GM12878 (cell line): Measurements from ENCODE around the gene KIF17. TPM values are rescaled to one million over a fixed set of nuclear protein-coding genes. Genes with fewer than 3 reads are reported as not detected.

Experiments used
- ATAC-seq: fragments of 200-7000 bp; cut with Tn5 transposase; 3 replicates; pipeline ENCODE4 v1.9.1; 2020; ENCODE audit warnings: mild to moderate bottlenecking, moderate library complexity
- BruUV-seq: library from RNA; stranded (reverse); fragments of 400-500 nt; replicated peaks from 2 replicates; lab custom pipeline; 2021; lab: Mats Ljungman, UMichigan
- CTCF ChIA-PET: fragments of 300-600 bp; sonication (Branson Sonifier 250); formaldehyde crosslinking; extraction: SDS; loops from one replicate; lab custom pipeline; 2021; ENCODE audit warnings: inconsistent platforms; lab: Yijun Ruan, JAX
- POLR2A ChIA-PET: fragments of 350-600 bp; formaldehyde crosslinking; extraction: SDS; loops from one replicate; lab custom pipeline; 2021; ENCODE audit warnings: inconsistent platforms; lab: Charles Lee
- RAD21 ChIA-PET: fragments of 300-600 bp; sonication (Branson Sonifier 250); formaldehyde crosslinking; loops from one replicate; lab custom pipeline; 2023; ENCODE audit warnings: antibody characterized with exemption; ENCODE audit not compliant: unreplicated experiment; lab: Charles Lee
- SMC1A ChIA-PET: fragments of 300-600 bp; sonication (Branson Sonifier 250); formaldehyde crosslinking; loops from one replicate; lab custom pipeline; 2023; ENCODE audit not compliant: unreplicated experiment, uncharacterized antibody; lab: Charles Lee
- DNase-seq: peaks from one replicate; pipeline ENCODE4 v3.0.0-alpha.2; 2011; ENCODE audit warnings: low read depth, low spot score
- FAIRE-seq: peaks from 3 replicates; lab custom pipeline; 2011; peaks lifted over from hg19 to GRCh38; lab: Jason Lieb, UNC
- H2AFZ ChIP-seq: 2 replicates; pipeline ENCODE4 v1.6.0; 2011; ENCODE audit warnings: low read depth, low read length, control low read depth; ENCODE audit not compliant: control insufficient read depth
- H3K27ac ChIP-seq: 2 replicates; pipeline ENCODE4 v1.5.1; 2011; ENCODE audit warnings: control low read depth; ENCODE audit not compliant: control insufficient read depth, insufficient read depth
- H3K27me3 ChIP-seq, 2 experiments: replicated peaks in 1 of 2; 2 replicates each; pipeline versions ENCODE4 v1.6.0 to v1.6.1; 2011; ENCODE audit warnings: low read length in 1 of 2; ENCODE audit not compliant: control insufficient read depth in 2 of 2, insufficient read depth in 2 of 2
- H3K36me3 ChIP-seq, 2 experiments: 2 replicates each; pipeline ENCODE4 v1.5.1; 2011; ENCODE audit warnings: low read length in 1 of 2; ENCODE audit not compliant: control insufficient read depth in 2 of 2, insufficient read depth in 2 of 2
- H3K4me1 ChIP-seq: 2 replicates; pipeline ENCODE4 v1.6.1; 2011; ENCODE audit warnings: mild to moderate bottlenecking, low read length, moderate library complexity, mixed read lengths; ENCODE audit not compliant: control insufficient read depth, insufficient read depth
- H3K4me2 ChIP-seq: 2 replicates; pipeline ENCODE4 v1.6.0; 2011; ENCODE audit warnings: control low read depth; ENCODE audit not compliant: control insufficient read depth, insufficient read depth
- H3K4me3 ChIP-seq: fragments of 200-600 bp; sonication (generic); 2 replicates; pipeline ENCODE4 v1.5.1; 2016
- H3K79me2 ChIP-seq: 2 replicates; pipeline ENCODE4 v1.6.0; 2011; ENCODE audit warnings: low read length; ENCODE audit not compliant: control insufficient read depth, insufficient read depth
- H3K9ac ChIP-seq: 2 replicates; pipeline ENCODE4 v1.8.0; 2011; ENCODE audit warnings: low read length, control low read depth, mixed read lengths; ENCODE audit not compliant: control insufficient read depth, insufficient read depth
- H3K9me3 ChIP-seq: replicated peaks from 3 replicates; pipeline ENCODE4 v1.5.1; 2011; ENCODE audit warnings: mild to moderate bottlenecking, low read length; ENCODE audit not compliant: control insufficient read depth, insufficient read depth
- H4K20me1 ChIP-seq: 2 replicates; pipeline ENCODE4 v1.6.0; 2011; ENCODE audit not compliant: control insufficient read depth, insufficient read depth
- BACH1 ChIP-seq: fragments of 450-650 bp; IDR thresholded peaks from 2 replicates; pipeline ENCODE4 v1.6.1; 2017; ENCODE audit warnings: mild to moderate bottlenecking, borderline replicate concordance
- BMI1 ChIP-seq: fragments of 450-650 bp; IDR thresholded peaks from 2 replicates; pipeline ENCODE4 v1.6.1; 2016; ENCODE audit warnings: mild to moderate bottlenecking, moderate library complexity, borderline replicate concordance
- CBX5 ChIP-seq: sonication (generic); IDR thresholded peaks from 2 replicates; pipeline ENCODE4 v1.6.1; 2016; ENCODE audit warnings: low read depth, moderate library complexity, mild to moderate bottlenecking, inconsistent platforms
- CEBPZ ChIP-seq: fragments of 150-350 bp; IDR thresholded peaks from 2 replicates; pipeline ENCODE4 v1.6.1; 2016; ENCODE audit warnings: low read depth, low read length
- E2F4 ChIP-seq: IDR thresholded peaks from 2 replicates; pipeline ENCODE4 v1.6.1; 2012; ENCODE audit warnings: low read depth, low read length, improper control_type of control experiment
- ESRRA ChIP-seq: IDR thresholded peaks from 2 replicates; pipeline ENCODE4 v1.6.1; 2012; ENCODE audit warnings: mild to moderate bottlenecking, low read length, improper control_type of control experiment
- LARP7 ChIP-seq: fragments of 450-650 bp; IDR thresholded peaks from 2 replicates; pipeline ENCODE4 v1.6.1; 2017; ENCODE audit warnings: mild to moderate bottlenecking
- RAD21 ChIP-seq: IDR thresholded peaks from 2 replicates; pipeline ENCODE4 v1.6.1; 2011; ENCODE audit warnings: mild to moderate bottlenecking, low read depth, low read length, moderate library complexity; ENCODE audit not compliant: insufficient read depth
- WGBS: methylation state at CpG from one replicate; pipeline ENCODE4 v1.1.6; 2016; ENCODE audit warnings: low lambda C conversion rate; ENCODE audit not compliant: insufficient replicate concordance, insufficient coverage; ENCODE audit errors: missing lambda C conversion rate; 5-methylcytosine and 5-hydroxymethylcytosine counted together
- in situ Hi-C: fragments of 300-500 bp; cut with MboI; formaldehyde crosslinking; loops from 9 replicates; pipeline ENCODE4 v1.14.3; 2018; ENCODE audit warnings: mixed read lengths
- intact Hi-C: fragments of 100-400 bp; cut with micrococcal nuclease; formaldehyde crosslinking; loops from one replicate; pipeline ENCODE4 v1.14.2; 2022; ENCODE audit not compliant: unreplicated experiment
- polyA plus RNA-seq, 11 experiments: library from polyadenylated mRNA; depleted of rRNA in 4 of 11; unstranded in 6 of 11; stranded (reverse) in 5 of 11; fragments of >200 nt; fragmentation: Nextera tagmentation in 4 of 11; fragmentation: Illumina TruSeq in 1 of 11; extraction: Ambion mirVana in 4 of 11; extraction: Trizol in 1 of 11; gene quantifications; 1 replicate in 1 of 11; 2 replicates in 10 of 11; pipeline versions ENCODE4 v1.2.1 to v1.2.3, GENCODE V29; 2011 to 2016; ENCODE audit warnings: inconsistent platforms in 2 of 11, missing spikeins in 2 of 11, low read depth in 1 of 11
- total RNA-seq, 4 experiments: library from RNA; depleted of rRNA in 3 of 4; stranded (reverse); fragments of >200 nt in 3 of 4; fragmentation: Illumina TruSeq in 1 of 4; extraction: Trizol in 1 of 4; gene quantifications; 2 replicates each; pipeline versions ENCODE4 v1.2.1 to v1.2.3, GENCODE V29; 2013 to 2021

KIF17 gene
- total and polyA plus RNA-seq, 10 of the 15 experiments (the other 5 are each of a cell fraction or from before 2014, with no cell fraction given): 0.01 to 0.10 (median 0.03) TPM; not detected in 7

GRCh38 chr1:20742671-20743070 lies 24.9 kb upstream of the KIF17 start (continued):
- TF ChIP-seq CEBPZ (no peak), BMI1 (no peak)

- BruUV-seq: no TSS peak
- 100% methylated on average over 2 of the region's 2 CpGs for WGBS
- ChIA-PET SMC1A (interaction anchor here (1.8 kb wide), 1 partner anchor 454 kb away, joined by 7 read pairs; no protein-coding TSS in a partner anchor), POLR2A (no interaction called here), CTCF (interaction anchor here (2.6 kb wide), 1 partner anchor 454 kb away, joined by 7 read pairs; no protein-coding TSS in a partner anchor), RAD21 (no interaction called here)
- H3K79me2 ChIP-seq: no peaks in the 10 kb centered on the region
- no peaks in the 10 kb centered on the region for H3K27me3 ChIP-seq
- no peak overlapping the region for H3K9ac ChIP-seq
- H4K20me1 ChIP-seq: no peaks in the 10 kb centered on the region
- in situ Hi-C loops (no loop called here), intact Hi-C loops (no loop called here)
- ATAC-seq: no peak
- TF ChIP-seq ESRRA: no peak
- no peak for TF ChIP-seq CBX5
- no peak for TF ChIP-seq RAD21
- TF ChIP-seq E2F4: no peak
- TF ChIP-seq LARP7: no peak
- no peak for TF ChIP-seq BACH1
- no peak for DNase-seq
- no peak overlapping the region for H2AFZ ChIP-seq
- no peak overlapping the region for H3K4me3 ChIP-seq
- H3K9me3 ChIP-seq: no peaks in the 10 kb centered on the region
- FAIRE-seq: no peak
- no peak overlapping the region for H3K27ac ChIP-seq
- H3K4me1 ChIP-seq: no peaks in the 10 kb centered on the region
- no peak overlapping the region for H3K4me2 ChIP-seq
- peaks cover 0 to 41% of the 10 kb centered on the region in 2 experiments for H3K36me3 ChIP-seq
Observed at GRCh38 chr1:20740781-20741180, 23.0 kb upstream of the KIF17 start.
